Measurements from ENCODE around the gene PLXDC1.

PLXDC1 gene

GRCh38 chr17:39108461-39109375 is 42.7 kb downstream of the PLXDC1 start:
- H3K4me3 Mint-ChIP-seq, result no peak overlapping the region
- H3K27me3 Mint-ChIP-seq, result no peaks in the 10 kb centered on the region
- no peak overlapping the region for H3K27ac Mint-ChIP-seq
- peaks cover 2% of the 10 kb centered on the region for H3K36me3 Mint-ChIP-seq
- peaks cover 1% of the 10 kb centered on the region for H3K4me1 Mint-ChIP-seq (ENCODE audit: low read depth)
- no peaks in the 10 kb centered on the region for H3K9me3 Mint-ChIP-seq (ENCODE audit: low read depth)

- Mint-ChIP-seq H3K9me3 (ENCODE audit: low read depth) (no peaks in the 10 kb centered on the region), H3K36me3 (peaks cover 2% of the 10 kb centered on the region), H3K27ac (no peak overlapping the region), H3K4me1 (ENCODE audit: low read depth) (peaks cover 1% of the 10 kb centered on the region), H3K4me3 (no peak overlapping the region), H3K27me3 (no peaks in the 10 kb centered on the region)
These were observed 43.5 kb downstream of the PLXDC1 start for GRCh38 chr17:39107973-39108372.

- peaks cover 2% of the 10 kb centered on the region for H3K36me3 Mint-ChIP-seq
- peaks cover 8% of the 10 kb centered on the region for H3K4me1 Mint-ChIP-seq (ENCODE audit: low read depth)
- H3K27me3 Mint-ChIP-seq, result no peaks in the 10 kb centered on the region
- no peaks in the 10 kb centered on the region for H3K9me3 Mint-ChIP-seq (ENCODE audit: low read depth)
- H3K27ac Mint-ChIP-seq, result no peak overlapping the region
- no peak overlapping the region for H3K4me3 Mint-ChIP-seq
These were observed 44.3 kb downstream of the PLXDC1 start for GRCh38 chr17:39107155-39107554.

GRCh38 chr17:39105705-39106104 is 45.7 kb downstream of the PLXDC1 start:
- Mint-ChIP-seq H3K27ac (no peak overlapping the region), H3K36me3 (peaks cover 2% of the 10 kb centered on the region), H3K4me1 (ENCODE audit: low read depth) (peaks cover 18% of the 10 kb centered on the region), H3K4me3 (no peak overlapping the region), H3K9me3 (ENCODE audit: low read depth) (no peaks in the 10 kb centered on the region), H3K27me3 (no peaks in the 10 kb centered on the region)

GRCh38 chr17:39104657-39105056 is 46.8 kb downstream of the PLXDC1 start:
- H3K27ac Mint-ChIP-seq, result no peak overlapping the region

GRCh38 chr17:39104046-39104445 is 47.4 kb downstream of the PLXDC1 start:
- Mint-ChIP-seq H3K4me3 (no peak overlapping the region), H3K36me3 (peaks cover 2% of the 10 kb centered on the region), H3K27ac (no peak overlapping the region), H3K9me3 (ENCODE audit: low read depth) (no peaks in the 10 kb centered on the region), H3K27me3 (no peaks in the 10 kb centered on the region), H3K4me1 (ENCODE audit: low read depth) (peaks cover 31% of the 10 kb centered on the region)

More at GRCh38 chr17:39104657-39105056, 46.8 kb downstream of the PLXDC1 start:
- peaks cover 2% of the 10 kb centered on the region for H3K36me3 Mint-ChIP-seq
- H3K27me3 Mint-ChIP-seq, result no peaks in the 10 kb centered on the region
- H3K9me3 Mint-ChIP-seq (ENCODE audit: low read depth), result no peaks in the 10 kb centered on the region
- no peak overlapping the region for H3K4me3 Mint-ChIP-seq
- peaks cover 25% of the 10 kb centered on the region for H3K4me1 Mint-ChIP-seq (ENCODE audit: low read depth)

GRCh38 chr17:39101091-39101490 is 50.3 kb downstream of the PLXDC1 start:
- H3K27ac Mint-ChIP-seq, result peak overlapping the region; percentile 58
- no peaks in the 10 kb centered on the region for H3K27me3 Mint-ChIP-seq
- peaks cover 2% of the 10 kb centered on the region for H3K36me3 Mint-ChIP-seq
- no peaks in the 10 kb centered on the region for H3K9me3 Mint-ChIP-seq (ENCODE audit: low read depth)
- no peak overlapping the region for H3K4me3 Mint-ChIP-seq
- peaks cover 53% of the 10 kb centered on the region for H3K4me1 Mint-ChIP-seq (ENCODE audit: low read depth)

- Mint-ChIP-seq H3K27ac (no peak overlapping the region), H3K27me3 (no peaks in the 10 kb centered on the region), H3K36me3 (peaks cover 2% of the 10 kb centered on the region), H3K9me3 (ENCODE audit: low read depth) (no peaks in the 10 kb centered on the region), H3K4me3 (no peak overlapping the region), H3K4me1 (ENCODE audit: low read depth) (peaks cover 57% of the 10 kb centered on the region)
These were observed 50.9 kb downstream of the PLXDC1 start for GRCh38 chr17:39100530-39100929.

GRCh38 chr17:39099663-39100286 is 51.7 kb downstream of the PLXDC1 start:
- Mint-ChIP-seq H3K4me1 (ENCODE audit: low read depth) (peaks cover 62% of the 10 kb centered on the region), H3K4me3 (no peak overlapping the region)

GRCh38 chr17:39098588-39098987 is 52.8 kb downstream of the PLXDC1 start:
- Mint-ChIP-seq H3K4me1 (ENCODE audit: low read depth) (peaks cover 74% of the 10 kb centered on the region), H3K27me3 (no peaks in the 10 kb centered on the region), H3K4me3 (no peak overlapping the region)

More at GRCh38 chr17:39099663-39100286, 51.7 kb downstream of the PLXDC1 start:
- Mint-ChIP-seq H3K27ac (no peak overlapping the region), H3K36me3 (peaks cover 1% of the 10 kb centered on the region), H3K27me3 (no peaks in the 10 kb centered on the region), H3K9me3 (ENCODE audit: low read depth) (no peaks in the 10 kb centered on the region)

GRCh38 chr17:39097537-39097936 is 53.9 kb downstream of the PLXDC1 start:
- H3K4me3 Mint-ChIP-seq, result no peak overlapping the region
- H3K36me3 Mint-ChIP-seq, result no peaks in the 10 kb centered on the region
- H3K27ac Mint-ChIP-seq, result peak overlapping the region; percentile 91
- H3K27me3 Mint-ChIP-seq, result no peaks in the 10 kb centered on the region
- H3K9me3 Mint-ChIP-seq (ENCODE audit: low read depth), result no peaks in the 10 kb centered on the region
- H3K4me1 Mint-ChIP-seq (ENCODE audit: low read depth), result peaks cover 79% of the 10 kb centered on the region

More at GRCh38 chr17:39098588-39098987, 52.8 kb downstream of the PLXDC1 start:
- H3K27ac Mint-ChIP-seq, result peak overlapping the region; percentile 31
- H3K9me3 Mint-ChIP-seq (ENCODE audit: low read depth), result no peaks in the 10 kb centered on the region
- H3K36me3 Mint-ChIP-seq, result no peaks in the 10 kb centered on the region

GRCh38 chr17:39097150-39097519 is 54.3 kb downstream of the PLXDC1 start:
- Mint-ChIP-seq H3K4me1 (ENCODE audit: low read depth) (peaks cover 79% of the 10 kb centered on the region), H3K9me3 (ENCODE audit: low read depth) (no peaks in the 10 kb centered on the region), H3K27ac (peak overlapping the region; percentile 91), H3K4me3 (peak overlapping the region; percentile 74), H3K36me3 (no peaks in the 10 kb centered on the region), H3K27me3 (no peaks in the 10 kb centered on the region)

GRCh38 chr17:39096508-39097149 is 54.8 kb downstream of the PLXDC1 start:
- peaks cover 78% of the 10 kb centered on the region for H3K4me1 Mint-ChIP-seq (ENCODE audit: low read depth)
- H3K4me3 Mint-ChIP-seq, result peak overlapping the region; percentile 74
- H3K9me3 Mint-ChIP-seq (ENCODE audit: low read depth), result no peaks in the 10 kb centered on the region
- H3K36me3 Mint-ChIP-seq, result no peaks in the 10 kb centered on the region
- H3K27me3 Mint-ChIP-seq, result no peaks in the 10 kb centered on the region
- H3K27ac Mint-ChIP-seq, result peak overlapping the region; percentile 91

- no peaks in the 10 kb centered on the region for H3K27me3 Mint-ChIP-seq
- H3K4me3 Mint-ChIP-seq, result peak overlapping the region; percentile 47
- H3K4me1 Mint-ChIP-seq (ENCODE audit: low read depth), result peaks cover 81% of the 10 kb centered on the region
- peak overlapping the region; percentile 52 for H3K27ac Mint-ChIP-seq
- no peaks in the 10 kb centered on the region for H3K9me3 Mint-ChIP-seq (ENCODE audit: low read depth)
- H3K36me3 Mint-ChIP-seq, result no peaks in the 10 kb centered on the region
These were observed 56.1 kb downstream of the PLXDC1 start for GRCh38 chr17:39095309-39095686.

Measured in activated naive CD8-positive, alpha-beta T cell (primary cell).